ENCODE results near the gene EIF1AD.

GRCh38 chr11:66022401-66023185 lies 20.6 kb upstream of the EIF1AD start:
- TF ChIP-seq CTCF (IDR thresholded peaks at IDR 0.05) (peak in 3 of 4 experiments; percentile 89 to 97 (median 90)), POLR2A (IDR thresholded peaks at IDR 0.05) (no peak), POLR2AphosphoS5 (IDR thresholded peaks at IDR 0.05) (no peak), EP300 (IDR thresholded peaks at IDR 0.05) (no peak)
